Endothelial cell of umbilical vein (primary cell): ENCODE data around the gene SERPINA5. TPM values are rescaled to one million over a fixed set of nuclear protein-coding genes. Genes with fewer than 3 reads are reported as not detected.

Source experiments
- BruUV-seq: library from RNA; stranded (reverse); fragments of 400-500 nt; replicated peaks from 2 replicates; lab custom pipeline; 2021; lab: Mats Ljungman, UMichigan
- CTCF ChIA-PET: fragments of 300-600, 350-600 bp; sonication (Branson Sonifier 250); formaldehyde crosslinking; loops from one replicate; lab custom pipeline; 2021; ENCODE audit warnings: antibody characterized with exemption, inconsistent platforms; lab: Charles Lee
- POLR2A ChIA-PET: fragments of 300-600, 350-600 bp; sonication (Branson Sonifier 250); formaldehyde crosslinking; loops from one replicate; lab custom pipeline; 2021; ENCODE audit warnings: antibody characterized with exemption, inconsistent platforms; lab: Charles Lee
- DNase-seq: peaks from one replicate; pipeline ENCODE4 v3.0.0-alpha.2; 2011; ENCODE audit warnings: low read depth, low spot score
- FAIRE-seq: peaks from 2 replicates; lab custom pipeline; 2011; peaks lifted over from hg19 to GRCh38; lab: Jason Lieb, UNC
- H2AFZ ChIP-seq: 2 replicates; pipeline ENCODE4 v1.6.0; 2012; ENCODE audit warnings: low read depth, low read length, control low read depth, inconsistent platforms
- H3K27ac ChIP-seq: 2 replicates; pipeline ENCODE4 v1.5.1; 2011; ENCODE audit warnings: low read depth, mild to moderate bottlenecking, control low read depth, low read length, moderate library complexity; ENCODE audit not compliant: insufficient read depth
- H3K27me3 ChIP-seq, 2 experiments: 2 replicates each; pipeline versions ENCODE4 v1.6.0 to v1.6.1; 2011; ENCODE audit warnings: low read length in 2 of 2, mixed read lengths in 1 of 2; ENCODE audit not compliant: control insufficient read depth in 2 of 2, insufficient read depth in 2 of 2
- H3K36me3 ChIP-seq, 2 experiments: 2 replicates in 1 of 2; 3 replicates in 1 of 2; pipeline ENCODE4 v1.5.1; 2011; ENCODE audit warnings: low read length in 2 of 2, mild to moderate bottlenecking in 1 of 2, moderate library complexity in 1 of 2; ENCODE audit not compliant: control insufficient read depth in 2 of 2, insufficient read depth in 2 of 2; ENCODE audit errors: extremely low read depth in 1 of 2
- H3K4me1 ChIP-seq: 3 replicates; pipeline ENCODE4 v1.5.1; 2011; ENCODE audit warnings: mild to moderate bottlenecking, low read length; ENCODE audit not compliant: control insufficient read depth, insufficient read depth; ENCODE audit errors: extremely low read depth
- H3K4me2 ChIP-seq: 2 replicates; pipeline ENCODE4 v1.6.1; 2011; ENCODE audit warnings: low read length, control low read depth, mixed read lengths; ENCODE audit not compliant: insufficient read depth
- H3K4me3 ChIP-seq, 3 experiments: fragments of 200-600 bp in 1 of 3; sonication (generic), shearing (Covaris generic) in 1 of 3; replicated peaks in 1 of 3; 2 replicates each; pipeline ENCODE4 v1.5.1; 2011 to 2016; ENCODE audit warnings: control low read depth in 3 of 3, low read length in 3 of 3, mild to moderate bottlenecking in 2 of 3, inconsistent platforms in 1 of 3, low read depth in 1 of 3, moderate library complexity in 1 of 3; ENCODE audit not compliant: insufficient read depth in 1 of 3
- H3K79me2 ChIP-seq: 2 replicates; pipeline ENCODE4 v1.6.0; 2012; ENCODE audit warnings: low read length, inconsistent platforms; ENCODE audit not compliant: control insufficient read depth, insufficient read depth
- H3K9ac ChIP-seq: replicated peaks from 2 replicates; pipeline ENCODE3; 2011; ENCODE audit warnings: low read length, control low read depth; ENCODE audit not compliant: insufficient read depth; ENCODE audit errors: extremely low read depth
- H3K9me1 ChIP-seq: replicated peaks from 3 replicates; pipeline ENCODE4 v1.6.0; 2011; ENCODE audit warnings: mild to moderate bottlenecking, low read length; ENCODE audit not compliant: control insufficient read depth, insufficient read depth; ENCODE audit errors: extremely low read depth
- H3K9me3 ChIP-seq: replicated peaks from 2 replicates; pipeline ENCODE4 v1.5.1; 2012; ENCODE audit warnings: low read length, inconsistent platforms; ENCODE audit not compliant: control insufficient read depth, insufficient read depth
- H4K20me1 ChIP-seq: replicated peaks from 2 replicates; pipeline ENCODE3; 2011; ENCODE audit warnings: mild to moderate bottlenecking, low read length; ENCODE audit not compliant: control insufficient read depth, insufficient read depth; ENCODE audit errors: extremely low read depth
- EZH2 ChIP-seq: IDR thresholded peaks from 2 replicates; pipeline ENCODE4 v1.6.1; 2012; ENCODE audit warnings: borderline replicate concordance, low read depth, mild to moderate bottlenecking, moderate library complexity, low read length, inconsistent platforms; ENCODE audit not compliant: severe bottlenecking
- FOS ChIP-seq: IDR thresholded peaks from 2 replicates; pipeline ENCODE4 v1.6.1; 2011; ENCODE audit warnings: mild to moderate bottlenecking, low read length, moderate library complexity, borderline replicate concordance; ENCODE audit not compliant: insufficient read depth
- GATA2 ChIP-seq: IDR thresholded peaks from 2 replicates; pipeline ENCODE4 v1.7.0; 2011; ENCODE audit warnings: low read depth, mild to moderate bottlenecking, moderate library complexity, mixed read lengths, low read length; ENCODE audit not compliant: insufficient read length, insufficient read depth
- JUN ChIP-seq: IDR thresholded peaks from 2 replicates; pipeline ENCODE4 v1.6.1; 2011; ENCODE audit warnings: borderline replicate concordance, low read depth; ENCODE audit not compliant: insufficient read length, insufficient read depth
- MYC ChIP-seq: IDR thresholded peaks from one replicate; pipeline ENCODE4 v1.6.1; 2011; ENCODE audit warnings: mild to moderate bottlenecking, low read depth, low read length
- POLR2A ChIP-seq: IDR thresholded peaks from 2 replicates; pipeline ENCODE4 v1.6.1; 2012; ENCODE audit warnings: low read depth, mild to moderate bottlenecking, control low read depth, low read length
- POLR2AphosphoS5 ChIP-seq: IDR thresholded peaks from 2 replicates; pipeline ENCODE4 v1.6.1; 2012; ENCODE audit warnings: low read depth, mild to moderate bottlenecking, control low read depth, low read length, moderate library complexity; ENCODE audit not compliant: insufficient read depth
- dilution Hi-C: fragments of 300-500 bp; cut with MboI; formaldehyde crosslinking; loops from one replicate; pipeline ENCODE4 v1.15.0; 2019; ENCODE audit warnings: low sequenced_read_pairs; ENCODE audit not compliant: extremely low pct_ligation_motif_present
- intact Hi-C: fragments of 100-400 bp; cut with micrococcal nuclease; formaldehyde crosslinking; loops from one replicate; pipeline ENCODE4 v1.10.0; 2022
- polyA plus RNA-seq, 4 experiments: library from polyadenylated mRNA; depleted of rRNA in 3 of 4; stranded (reverse) in 3 of 4; unstranded in 1 of 4; fragments of >200 nt; gene quantifications; 2 replicates each; pipeline versions ENCODE4 v1.2.1 to v1.2.3, GENCODE V29; 2011 to 2012; ENCODE audit warnings: missing spikeins in 1 of 4
- total RNA-seq: library from RNA; stranded (reverse); gene quantifications from 2 replicates; pipeline ENCODE4 v1.2.3, GENCODE V29; 2021
- TF ChIP-seq, protein P1 (sequence below): IDR thresholded peaks from 2 replicates; pipeline ENCODE4 v1.6.1; 2011; ENCODE audit not compliant: insufficient read depth, insufficient read length
- TF ChIP-seq, protein P2 (sequence below), 2 donors: IDR thresholded peaks; 1 replicate in 1 of 2; 2 replicates in 1 of 2; pipeline ENCODE4 v1.5.1; 2011; ENCODE audit warnings: low read length in 2 of 2, mild to moderate bottlenecking in 2 of 2, moderate library complexity in 2 of 2, control low read depth in 1 of 2, inconsistent platforms in 1 of 2, low read depth in 1 of 2; ENCODE audit not compliant: insufficient read depth in 1 of 2; ENCODE audit errors: extremely low read depth in 1 of 2

Gene SERPINA5
- total and polyA plus RNA-seq, 2 donors (not counting 3 experiments of a cell fraction or from before 2014, with no cell fraction given) = 0.12 TPM; not detected in 1

DNA sequence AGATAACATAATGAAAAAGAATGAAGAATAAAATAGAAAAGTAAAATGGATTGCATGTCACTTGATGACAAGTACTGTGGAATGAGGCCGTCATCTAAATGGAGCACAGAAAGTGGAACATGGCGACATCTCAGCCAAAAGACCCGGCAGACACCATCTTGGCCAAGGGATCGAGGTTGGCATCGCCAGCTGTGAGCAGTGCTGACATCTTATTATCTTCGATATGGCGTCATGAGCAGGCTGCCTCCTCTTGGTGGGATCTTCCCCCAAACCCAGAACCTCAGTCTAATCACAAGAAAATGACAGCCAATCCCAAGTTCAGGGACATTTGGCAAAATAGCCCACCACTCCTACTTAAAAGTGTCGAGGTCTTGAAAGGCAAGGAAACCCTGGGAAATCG is 15.1 kb downstream of the SERPINA5 start:
- H4K20me1 ChIP-seq = no peaks in the 10 kb centered on the region
- no peak overlapping the region for H3K4me2 ChIP-seq
- dilution Hi-C loops (no loop called here), intact Hi-C loops (no loop called here)
- DNase-seq (no peak), FAIRE-seq (no peak)
- H3K4me1 ChIP-seq = peaks cover 27% of the 10 kb centered on the region
- ChIA-PET CTCF (no interaction called here), POLR2A (no interaction called here)
- H2AFZ ChIP-seq = no peak overlapping the region
- no peaks in the 10 kb centered on the region for H3K27me3 ChIP-seq
- no peaks in the 10 kb centered on the region for H3K9me3 ChIP-seq
- H3K36me3 ChIP-seq = no peaks in the 10 kb centered on the region
- no peak overlapping the region for H3K9ac ChIP-seq
- no peaks in the 10 kb centered on the region for H3K9me1 ChIP-seq
- TF ChIP-seq FOS (no peak), POLR2AphosphoS5 (no peak), POLR2A (no peak), GATA2 (no peak), MYC (no peak), JUN (no peak), EZH2 (no peak)
- TF ChIP-seq, protein P1, sequence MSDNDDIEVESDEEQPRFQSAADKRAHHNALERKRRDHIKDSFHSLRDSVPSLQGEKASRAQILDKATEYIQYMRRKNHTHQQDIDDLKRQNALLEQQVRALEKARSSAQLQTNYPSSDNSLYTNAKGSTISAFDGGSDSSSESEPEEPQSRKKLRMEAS = no peak
- TF ChIP-seq, protein P2, sequence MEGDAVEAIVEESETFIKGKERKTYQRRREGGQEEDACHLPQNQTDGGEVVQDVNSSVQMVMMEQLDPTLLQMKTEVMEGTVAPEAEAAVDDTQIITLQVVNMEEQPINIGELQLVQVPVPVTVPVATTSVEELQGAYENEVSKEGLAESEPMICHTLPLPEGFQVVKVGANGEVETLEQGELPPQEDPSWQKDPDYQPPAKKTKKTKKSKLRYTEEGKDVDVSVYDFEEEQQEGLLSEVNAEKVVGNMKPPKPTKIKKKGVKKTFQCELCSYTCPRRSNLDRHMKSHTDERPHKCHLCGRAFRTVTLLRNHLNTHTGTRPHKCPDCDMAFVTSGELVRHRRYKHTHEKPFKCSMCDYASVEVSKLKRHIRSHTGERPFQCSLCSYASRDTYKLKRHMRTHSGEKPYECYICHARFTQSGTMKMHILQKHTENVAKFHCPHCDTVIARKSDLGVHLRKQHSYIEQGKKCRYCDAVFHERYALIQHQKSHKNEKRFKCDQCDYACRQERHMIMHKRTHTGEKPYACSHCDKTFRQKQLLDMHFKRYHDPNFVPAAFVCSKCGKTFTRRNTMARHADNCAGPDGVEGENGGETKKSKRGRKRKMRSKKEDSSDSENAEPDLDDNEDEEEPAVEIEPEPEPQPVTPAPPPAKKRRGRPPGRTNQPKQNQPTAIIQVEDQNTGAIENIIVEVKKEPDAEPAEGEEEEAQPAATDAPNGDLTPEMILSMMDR (IDR thresholded peaks at IDR 0.05; ENCODE audit: extremely low read depth in 1 of 2, insufficient read depth in 1 of 2, low read depth in 1 of 2, low read length in 2 of 2) = no peak
- no TSS peak for BruUV-seq
- H3K4me3 ChIP-seq = no peak overlapping the region
- no peaks in the 10 kb centered on the region for H3K79me2 ChIP-seq
- H3K27ac ChIP-seq = no peak overlapping the region
